Trophoblast cell (in vitro differentiated cells and primary cell): Measurements from ENCODE around the gene AP2A2.

Source experiments
- DNase-seq, 2 donors: peaks; one replicate each; pipeline ENCODE4 v3.0.0-alpha.2; 2016
- H2AFZ ChIP-seq: 2 replicates; pipeline ENCODE4 v1.6.1; 2013; ENCODE audit warnings: low read length, moderate library complexity, mild to moderate bottlenecking; ENCODE audit not compliant: insufficient read depth, poor library complexity
- H2AK5ac ChIP-seq: 2 replicates; pipeline ENCODE4 v1.6.1; 2013; ENCODE audit warnings: mild to moderate bottlenecking, low read length
- H2BK120ac ChIP-seq: 2 replicates; pipeline ENCODE4 v1.6.1; 2013; ENCODE audit warnings: low read length, mild to moderate bottlenecking, moderate library complexity; ENCODE audit not compliant: insufficient read depth, poor library complexity
- H2BK12ac ChIP-seq: 2 replicates; pipeline ENCODE4 v1.6.1; 2013; ENCODE audit warnings: mild to moderate bottlenecking, low read length, moderate library complexity
- H2BK5ac ChIP-seq: 2 replicates; pipeline ENCODE4 v1.6.1; 2013; ENCODE audit warnings: low read length, low read depth, moderate library complexity, mild to moderate bottlenecking; ENCODE audit not compliant: poor library complexity
- H3K14ac ChIP-seq: 2 replicates; pipeline ENCODE4 v1.6.1; 2013; ENCODE audit warnings: mild to moderate bottlenecking, low read length
- H3K18ac ChIP-seq: 2 replicates; pipeline ENCODE4 v1.6.1; 2013; ENCODE audit warnings: mild to moderate bottlenecking, low read length
- H3K23ac ChIP-seq: 2 replicates; pipeline ENCODE4 v1.6.1; 2013; ENCODE audit warnings: low read length
- H3K27ac ChIP-seq: 2 replicates; pipeline ENCODE4 v1.5.1; 2013; ENCODE audit warnings: low read depth, mild to moderate bottlenecking, inconsistent platforms, low read length, moderate library complexity
- H3K27me3 ChIP-seq: 2 replicates; pipeline ENCODE4 v1.6.1; 2013; ENCODE audit warnings: inconsistent platforms, mild to moderate bottlenecking, low read length, moderate library complexity; ENCODE audit not compliant: insufficient read depth
- H3K36me3 ChIP-seq, 2 experiments: 1 replicate in 1 of 2; 2 replicates in 1 of 2; pipeline ENCODE4 v1.6.1; 2013; ENCODE audit warnings: low read length in 2 of 2, mild to moderate bottlenecking in 2 of 2, moderate library complexity in 1 of 2; ENCODE audit not compliant: insufficient read depth in 2 of 2, control insufficient read depth in 1 of 2
- H3K4ac ChIP-seq: 2 replicates; pipeline ENCODE4 v1.6.1; 2013; ENCODE audit warnings: low read depth, mild to moderate bottlenecking, low read length, moderate library complexity
- H3K4me1 ChIP-seq, 2 experiments: 1 replicate in 1 of 2; 2 replicates in 1 of 2; pipeline ENCODE4 v1.6.1; 2013; ENCODE audit warnings: low read length in 2 of 2, mild to moderate bottlenecking in 2 of 2, moderate library complexity in 1 of 2; ENCODE audit not compliant: insufficient read depth in 2 of 2, control insufficient read depth in 1 of 2
- H3K4me2 ChIP-seq: 2 replicates; pipeline ENCODE4 v1.6.1; 2013; ENCODE audit warnings: inconsistent platforms, mild to moderate bottlenecking, low read length, moderate library complexity
- H3K4me3 ChIP-seq: 2 replicates; pipeline ENCODE4 v1.5.1; 2013; ENCODE audit warnings: mild to moderate bottlenecking, low read depth, low read length, inconsistent platforms
- H3K79me1 ChIP-seq: one replicate; pipeline ENCODE4 v1.6.1; 2013; ENCODE audit warnings: low read length
- H3K79me2 ChIP-seq: 2 replicates; pipeline ENCODE4 v1.6.1; 2013; ENCODE audit warnings: low read length, mild to moderate bottlenecking; ENCODE audit not compliant: control insufficient read depth, insufficient read depth, poor library complexity
- H3K9ac ChIP-seq: 2 replicates; pipeline ENCODE4 v1.6.1; 2013; ENCODE audit warnings: mild to moderate bottlenecking, low read length
- H3K9me3 ChIP-seq: 2 replicates; pipeline ENCODE4 v1.6.1; 2013; ENCODE audit warnings: low read depth, mild to moderate bottlenecking, control low read depth, inconsistent platforms, low read length; ENCODE audit not compliant: insufficient read depth
- H4K12ac ChIP-seq: 2 replicates; pipeline ENCODE4 v1.6.1; 2013; ENCODE audit warnings: low read depth, mild to moderate bottlenecking, low read length, moderate library complexity
- H4K8ac ChIP-seq: 2 replicates; pipeline ENCODE4 v1.6.1; 2013; ENCODE audit warnings: low read depth, mild to moderate bottlenecking, low read length, moderate library complexity
- H4K91ac ChIP-seq: one replicate; pipeline ENCODE4 v1.6.1; 2013; ENCODE audit warnings: low read depth, mild to moderate bottlenecking, low read length, moderate library complexity
- WGBS: extraction: QIAGEN DNeasy Blood & Tissue Kit; methylation state at CpG from one replicate; pipeline ENCODE4 v1.1.7; 2013; ENCODE audit warnings: missing lambda C conversion rate; ENCODE audit not compliant: insufficient read length, insufficient coverage; ENCODE audit errors: extremely low coverage; 5-methylcytosine and 5-hydroxymethylcytosine counted together

The AP2A2 gene

GRCh38 chr11:1049071-1049405, 123.4 kb downstream of the AP2A2 start:
- WGBS: no CpG with 5 or more reads among the region's 6 CpGs

GRCh38 chr11:1049431-1049891, 123.8 kb downstream of the AP2A2 start:
- WGBS: no CpG with 5 or more reads among the region's 13 CpGs
- Histone ChIP-seq H3K36me3 (no peaks in the 10 kb centered on the region), H3K18ac (no peak overlapping the region)

More at GRCh38 chr11:1049071-1049405, 123.4 kb downstream of the AP2A2 start:
- no peak overlapping the region for H3K23ac ChIP-seq
- H3K36me3 ChIP-seq: no peaks in the 10 kb centered on the region
- no peak for DNase-seq
- no peaks in the 10 kb centered on the region for H3K79me1 ChIP-seq
- H3K27me3 ChIP-seq: no peaks in the 10 kb centered on the region
- no peak overlapping the region for H4K12ac ChIP-seq
- peaks cover 2 to 3% of the 10 kb centered on the region in 2 experiments for H3K4me1 ChIP-seq
- no peak overlapping the region for H3K14ac ChIP-seq
- no peak overlapping the region for H2BK12ac ChIP-seq
- H4K91ac ChIP-seq: no peak overlapping the region
- H2AFZ ChIP-seq: no peak overlapping the region
- H2BK120ac ChIP-seq: no peak overlapping the region
- no peak overlapping the region for H4K8ac ChIP-seq
- H3K18ac ChIP-seq: no peak overlapping the region
- no peak overlapping the region for H2BK5ac ChIP-seq
- no peak overlapping the region for H2AK5ac ChIP-seq
- no peak overlapping the region for H3K9ac ChIP-seq
- no peak overlapping the region for H3K4ac ChIP-seq
- H3K9me3 ChIP-seq: peaks cover 2% of the 10 kb centered on the region
- no peak overlapping the region for H3K27ac ChIP-seq
- no peaks in the 10 kb centered on the region for H3K79me2 ChIP-seq
- H3K4me2 ChIP-seq: no peak overlapping the region
- peak overlapping the region; percentile 20 for H3K4me3 ChIP-seq

GRCh38 chr11:1049911-1050580, 124.4 kb downstream of the AP2A2 start:
- H4K91ac ChIP-seq: no peak overlapping the region
- H2BK120ac ChIP-seq: no peak overlapping the region
- no peak overlapping the region for H2BK5ac ChIP-seq
- no peak overlapping the region for H3K18ac ChIP-seq
- no peak overlapping the region for H2AFZ ChIP-seq
- H3K79me2 ChIP-seq: no peaks in the 10 kb centered on the region
- no peak overlapping the region for H4K12ac ChIP-seq
- H3K14ac ChIP-seq: no peak overlapping the region
- H2BK12ac ChIP-seq: no peak overlapping the region
- peaks cover 2 to 3% of the 10 kb centered on the region in 2 experiments for H3K4me1 ChIP-seq
- H3K79me1 ChIP-seq: no peaks in the 10 kb centered on the region
- no peak overlapping the region for H3K4me3 ChIP-seq
- no peaks in the 10 kb centered on the region for H3K27me3 ChIP-seq
- no peak overlapping the region for H3K4ac ChIP-seq
- H2AK5ac ChIP-seq: no peak overlapping the region
- no peak overlapping the region for H3K27ac ChIP-seq
- H3K4me2 ChIP-seq: no peak overlapping the region
- no peak for DNase-seq
- no peaks in the 10 kb centered on the region for H3K36me3 ChIP-seq
- H4K8ac ChIP-seq: no peak overlapping the region
- no peak overlapping the region for H3K23ac ChIP-seq
- WGBS: no CpG with 5 or more reads among the region's 18 CpGs
- no peak overlapping the region for H3K9ac ChIP-seq
- peaks cover 2% of the 10 kb centered on the region for H3K9me3 ChIP-seq

More at GRCh38 chr11:1049431-1049891, 123.8 kb downstream of the AP2A2 start:
- Histone ChIP-seq H3K79me1 (no peaks in the 10 kb centered on the region), H2BK120ac (no peak overlapping the region), H2BK12ac (no peak overlapping the region), H2BK5ac (no peak overlapping the region), H3K9ac (no peak overlapping the region), H3K27me3 (no peaks in the 10 kb centered on the region), H4K12ac (no peak overlapping the region), H3K4me1 (peaks cover 2 to 3% of the 10 kb centered on the region in 2 experiments), H3K9me3 (peaks cover 2% of the 10 kb centered on the region), H3K4me2 (no peak overlapping the region), H2AFZ (no peak overlapping the region), H4K91ac (no peak overlapping the region), H3K4ac (no peak overlapping the region), H3K4me3 (no peak overlapping the region), H2AK5ac (no peak overlapping the region), H3K14ac (no peak overlapping the region), H3K23ac (no peak overlapping the region), H3K79me2 (no peaks in the 10 kb centered on the region), H4K8ac (no peak overlapping the region), H3K27ac (no peak overlapping the region)
- no peak for DNase-seq

- H3K27ac ChIP-seq: no peak overlapping the region
- H3K9ac ChIP-seq: no peak overlapping the region
- no peak overlapping the region for H3K4me3 ChIP-seq
- H3K36me3 ChIP-seq: no peaks in the 10 kb centered on the region
- no peak overlapping the region for H2BK120ac ChIP-seq
- no peak overlapping the region for H4K12ac ChIP-seq
- H3K4ac ChIP-seq: no peak overlapping the region
- no peak overlapping the region for H2AK5ac ChIP-seq
- no peaks in the 10 kb centered on the region for H3K79me2 ChIP-seq
- no peaks in the 10 kb centered on the region for H3K79me1 ChIP-seq
- H3K14ac ChIP-seq: no peak overlapping the region
- H3K27me3 ChIP-seq: no peaks in the 10 kb centered on the region
- WGBS: no CpG with 5 or more reads among the region's 39 CpGs
- peaks cover 2% of the 10 kb centered on the region for H3K9me3 ChIP-seq
- no peak overlapping the region for H4K8ac ChIP-seq
- no peak overlapping the region for H2AFZ ChIP-seq
- no peak overlapping the region for H3K4me2 ChIP-seq
- no peak overlapping the region for H4K91ac ChIP-seq
- no peak overlapping the region for H3K18ac ChIP-seq
- peak; percentile 51 to 87 for DNase-seq
- H3K23ac ChIP-seq: no peak overlapping the region
- H3K4me1 ChIP-seq: peaks cover 2 to 3% of the 10 kb centered on the region in 2 experiments
- no peak overlapping the region for H2BK12ac ChIP-seq
- no peak overlapping the region for H2BK5ac ChIP-seq
These were observed 125.1 kb downstream of the AP2A2 start for GRCh38 chr11:1050581-1051355.
